Mesenchymal stem cell (in vitro differentiated cells and primary cell): ENCODE data around the gene KCNMB1.

Experiments used
- DNase-seq: peaks from one replicate; pipeline ENCODE4 v3.0.0-alpha.2; 2013
- H2AFZ ChIP-seq: one replicate; pipeline ENCODE4 v1.6.1; 2013; ENCODE audit warnings: low read depth, mild to moderate bottlenecking, control low read depth, inconsistent platforms, low read length, moderate library complexity
- H2AK5ac ChIP-seq: 2 replicates; pipeline ENCODE4 v1.6.1; 2013; ENCODE audit warnings: low read length, moderate library complexity, mild to moderate bottlenecking, inconsistent platforms; ENCODE audit not compliant: severe bottlenecking
- H2BK120ac ChIP-seq: one replicate; pipeline ENCODE4 v1.6.1; 2013; ENCODE audit warnings: low read depth, mild to moderate bottlenecking, inconsistent platforms, low read length, moderate library complexity
- H2BK12ac ChIP-seq, 2 experiments: one replicate each; pipeline ENCODE4 v1.6.1; 2013; ENCODE audit warnings: inconsistent platforms in 2 of 2, low read length in 2 of 2, mild to moderate bottlenecking in 2 of 2, moderate library complexity in 2 of 2, control low read depth in 1 of 2
- H2BK15ac ChIP-seq: one replicate; pipeline ENCODE4 v1.6.1; 2013; ENCODE audit warnings: mild to moderate bottlenecking, low read depth, inconsistent platforms; ENCODE audit not compliant: poor library complexity, severe bottlenecking
- H2BK5ac ChIP-seq: 2 replicates; pipeline ENCODE4 v1.6.1; 2013; ENCODE audit warnings: low read depth, mild to moderate bottlenecking, low read length, control low read depth, inconsistent platforms; ENCODE audit not compliant: poor library complexity, severe bottlenecking
- H3K14ac ChIP-seq, 2 experiments: one replicate each; pipeline ENCODE4 v1.6.1; 2013; ENCODE audit warnings: inconsistent platforms in 2 of 2, low read length in 2 of 2, control low read depth in 1 of 2, mild to moderate bottlenecking in 1 of 2, moderate library complexity in 1 of 2
- H3K18ac ChIP-seq, 2 experiments: one replicate each; pipeline ENCODE4 v1.6.1; 2013; ENCODE audit warnings: inconsistent platforms in 2 of 2, low read length in 2 of 2, control low read depth in 1 of 2, low read depth in 1 of 2, mild to moderate bottlenecking in 1 of 2
- H3K23ac ChIP-seq, 2 experiments: one replicate each; pipeline ENCODE4 v1.6.1; 2013; ENCODE audit warnings: inconsistent platforms in 2 of 2, low read length in 2 of 2, mild to moderate bottlenecking in 2 of 2, moderate library complexity in 2 of 2, control low read depth in 1 of 2
- H3K27ac ChIP-seq: 2 replicates; pipeline ENCODE4 v1.5.1; 2013; ENCODE audit warnings: mild to moderate bottlenecking, moderate library complexity, low read length, control low read depth, inconsistent platforms; ENCODE audit not compliant: poor library complexity, severe bottlenecking
- H3K27me3 ChIP-seq, 2 experiments: 2 replicates each; pipeline versions ENCODE4 v1.6.1 to v1.7.0; 2013; ENCODE audit warnings: low read length in 2 of 2, mild to moderate bottlenecking in 2 of 2, moderate library complexity in 2 of 2, control low read depth in 1 of 2, inconsistent platforms in 1 of 2; ENCODE audit not compliant: control insufficient read depth in 1 of 2, insufficient read depth in 1 of 2
- H3K36me3 ChIP-seq, 2 experiments: 2 replicates each; pipeline versions ENCODE4 v1.6.1 to v1.7.0; 2013; ENCODE audit warnings: low read length in 2 of 2, control low read depth in 1 of 2, inconsistent platforms in 1 of 2, low read depth in 1 of 2, mild to moderate bottlenecking in 1 of 2; ENCODE audit not compliant: insufficient read depth in 2 of 2, control insufficient read depth in 1 of 2
- H3K4ac ChIP-seq, 2 experiments: one replicate each; pipeline ENCODE4 v1.6.1; 2013; ENCODE audit warnings: inconsistent platforms in 2 of 2, low read length in 2 of 2, mild to moderate bottlenecking in 2 of 2, moderate library complexity in 2 of 2, control low read depth in 1 of 2, low read depth in 1 of 2
- H3K4me1 ChIP-seq: 2 replicates; pipeline ENCODE4 v1.6.1; 2013; ENCODE audit warnings: low read depth, low read length, control low read depth; ENCODE audit not compliant: control insufficient read depth, insufficient read depth
- H3K4me2 ChIP-seq: 2 replicates; pipeline ENCODE4 v1.6.1; 2013; ENCODE audit warnings: low read length, mild to moderate bottlenecking, inconsistent platforms; ENCODE audit not compliant: poor library complexity, severe bottlenecking
- H3K4me3 ChIP-seq, 2 experiments: 2 replicates each; pipeline versions ENCODE4 v1.5.1 to v1.7.0; 2013; ENCODE audit warnings: low read length in 2 of 2, mild to moderate bottlenecking in 2 of 2, control low read depth in 1 of 2, low read depth in 1 of 2; ENCODE audit not compliant: insufficient read depth in 1 of 2
- H3K79me1 ChIP-seq: replicated peaks from 2 replicates; pipeline ENCODE4 v1.6.1; 2013; ENCODE audit warnings: mild to moderate bottlenecking, control low read depth, low read length, inconsistent platforms; ENCODE audit not compliant: poor library complexity, severe bottlenecking
- H3K9ac ChIP-seq: 2 replicates; pipeline ENCODE4 v1.7.0; 2013; ENCODE audit warnings: mild to moderate bottlenecking, low read length, moderate library complexity
- H3K9me3 ChIP-seq: 2 replicates; pipeline ENCODE4 v1.7.0; 2013; ENCODE audit warnings: mild to moderate bottlenecking, low read length; ENCODE audit not compliant: control insufficient read depth
- H4K8ac ChIP-seq: one replicate; pipeline ENCODE4 v1.6.1; 2013; ENCODE audit warnings: inconsistent platforms, mild to moderate bottlenecking, low read length, moderate library complexity
- H4K91ac ChIP-seq: one replicate; pipeline ENCODE4 v1.6.1; 2013; ENCODE audit warnings: mild to moderate bottlenecking, low read length, inconsistent platforms
- WGBS: methylation state at CpG from one replicate; pipeline ENCODE4 v1.1.7; 2013; ENCODE audit warnings: mixed read lengths; 5-methylcytosine and 5-hydroxymethylcytosine counted together

The KCNMB1 gene

DNA sequence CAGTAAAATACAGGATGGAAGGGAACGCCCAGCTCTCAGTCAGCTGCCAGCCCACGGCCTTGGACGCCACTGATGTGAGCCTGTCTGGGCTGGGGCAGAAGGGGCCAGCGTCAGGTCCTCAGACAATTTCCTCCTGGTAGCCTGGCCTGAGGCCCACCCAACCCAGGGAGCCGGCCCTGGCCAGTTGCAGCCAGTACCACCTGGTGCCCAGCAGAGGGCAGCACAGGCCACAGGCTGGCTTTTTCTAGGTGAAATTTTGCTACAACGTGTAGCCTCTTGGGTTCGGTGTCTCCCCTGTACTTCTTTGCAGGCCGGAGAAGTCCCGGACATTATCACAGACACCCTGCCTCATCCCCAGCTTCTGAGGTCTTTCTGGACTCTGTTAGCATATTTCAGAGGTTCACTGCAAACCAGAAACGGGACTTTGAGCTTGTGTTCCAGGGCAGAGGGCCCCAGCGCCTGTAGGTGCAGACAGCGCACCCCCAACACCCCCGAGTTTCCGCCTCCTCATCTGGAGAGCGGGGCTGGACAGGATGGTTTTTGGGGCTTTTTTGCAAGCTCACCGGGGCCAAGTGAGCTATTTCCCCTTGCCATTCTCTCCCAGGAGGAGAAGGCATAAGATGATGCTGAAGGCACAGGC is 45.9 kb upstream of the KCNMB1 start:
- Histone ChIP-seq H2AK5ac (no peak overlapping the region), H3K4me1 (peaks cover 12% of the 10 kb centered on the region), H3K9me3 (no peaks in the 10 kb centered on the region), H2BK12ac (no peak overlapping the region), H3K27me3 (peaks cover 14 to 64% of the 10 kb centered on the region in 2 experiments), H3K4me2 (no peak overlapping the region), H2AFZ (no peak overlapping the region), H3K23ac (peak overlapping the region in 1 of 2 experiments; percentile 48), H3K9ac (no peak overlapping the region), H3K18ac (no peak overlapping the region), H3K4me3 (no peak overlapping the region), H4K91ac (no peak overlapping the region), H3K36me3 (no peaks in the 10 kb centered on the region), H2BK120ac (no peak overlapping the region), H3K4ac (no peak overlapping the region), H2BK15ac (no peak overlapping the region), H3K14ac (no peak overlapping the region), H3K27ac (no peak overlapping the region), H3K79me1 (no peaks in the 10 kb centered on the region), H2BK5ac (no peak overlapping the region), H4K8ac (no peak overlapping the region)
- WGBS: 48% methylated on average over 16 of the region's 16 CpGs
- peak; percentile 49 for DNase-seq

DNA sequence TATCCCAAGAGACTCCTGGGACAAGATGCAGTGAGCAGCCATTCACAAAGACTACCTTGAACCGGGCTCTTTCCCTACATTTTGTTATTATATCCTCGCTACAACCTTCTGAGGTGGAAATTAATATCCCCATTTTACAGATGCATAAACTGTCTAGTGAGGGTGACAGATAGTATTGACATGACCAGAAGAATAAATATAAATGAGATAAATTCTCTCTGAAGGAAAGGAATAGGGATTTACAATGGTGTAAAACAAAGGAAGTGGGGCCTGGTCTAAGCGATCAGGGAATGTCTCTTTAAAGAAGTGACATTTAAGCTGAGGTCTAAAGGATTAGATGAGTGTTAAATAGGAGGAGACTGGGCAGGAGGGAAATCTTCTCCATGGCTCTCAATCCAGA is 43.5 kb upstream of the KCNMB1 start:
- Histone ChIP-seq H3K9me3 (no peaks in the 10 kb centered on the region), H3K27me3 (peaks cover 18 to 70% of the 10 kb centered on the region in 2 experiments), H3K4me2 (no peak overlapping the region), H4K8ac (no peak overlapping the region), H2BK120ac (no peak overlapping the region), H2BK5ac (no peak overlapping the region), H4K91ac (no peak overlapping the region), H3K9ac (no peak overlapping the region), H3K4me1 (peaks cover 13% of the 10 kb centered on the region), H2BK15ac (no peak overlapping the region), H2AK5ac (no peak overlapping the region), H3K27ac (no peak overlapping the region), H2AFZ (no peak overlapping the region), H3K79me1 (no peaks in the 10 kb centered on the region), H3K14ac (no peak overlapping the region), H3K23ac (no peak overlapping the region), H3K4ac (no peak overlapping the region), H2BK12ac (no peak overlapping the region), H3K4me3 (no peak overlapping the region), H3K36me3 (no peaks in the 10 kb centered on the region), H3K18ac (no peak overlapping the region)
- DNase-seq: no peak
- WGBS: 100% methylated on average over 1 of the region's 3 CpGs

DNA sequence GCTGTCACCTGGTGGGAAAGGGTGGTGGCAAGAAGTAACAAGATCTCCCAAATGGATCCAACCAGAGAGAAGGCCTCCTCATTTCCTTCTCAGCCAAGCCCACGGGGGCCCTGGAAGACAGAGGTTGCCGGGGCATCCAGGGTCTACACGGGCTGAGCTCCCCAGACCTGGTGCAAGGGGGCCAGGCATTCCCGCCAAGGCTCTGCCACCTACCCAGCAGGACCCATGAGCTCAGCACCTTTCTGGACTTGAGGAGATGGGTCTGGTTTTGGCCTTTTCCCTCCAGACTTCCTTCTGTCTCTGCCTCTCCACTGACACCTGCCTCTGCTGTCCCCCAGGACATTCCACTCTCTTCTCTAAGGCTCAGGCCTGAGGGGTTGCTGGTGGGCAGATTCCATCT is 42.4 kb upstream of the KCNMB1 start:
- H3K4me3 ChIP-seq: no peak overlapping the region
- H3K14ac ChIP-seq: no peak overlapping the region
- no peak overlapping the region for H3K4me2 ChIP-seq
- no peak for DNase-seq
- no peak overlapping the region for H3K9ac ChIP-seq
- no peaks in the 10 kb centered on the region for H3K9me3 ChIP-seq
- no peak overlapping the region for H4K91ac ChIP-seq
- WGBS: 78% methylated on average over 4 of the region's 4 CpGs
- H2BK15ac ChIP-seq: no peak overlapping the region
- H3K18ac ChIP-seq: no peak overlapping the region
- H3K79me1 ChIP-seq: no peaks in the 10 kb centered on the region
- no peak overlapping the region for H2BK5ac ChIP-seq
- no peak overlapping the region for H3K27ac ChIP-seq
- peaks cover 19 to 69% of the 10 kb centered on the region in 2 experiments for H3K27me3 ChIP-seq
- no peak overlapping the region for H2BK12ac ChIP-seq
- H3K36me3 ChIP-seq: no peaks in the 10 kb centered on the region
- H3K4ac ChIP-seq: no peak overlapping the region
- no peak overlapping the region for H4K8ac ChIP-seq
- no peak overlapping the region for H3K23ac ChIP-seq
- H2AFZ ChIP-seq: no peak overlapping the region
- no peak overlapping the region for H2AK5ac ChIP-seq
- H3K4me1 ChIP-seq: peaks cover 16% of the 10 kb centered on the region
- H2BK120ac ChIP-seq: no peak overlapping the region

DNA sequence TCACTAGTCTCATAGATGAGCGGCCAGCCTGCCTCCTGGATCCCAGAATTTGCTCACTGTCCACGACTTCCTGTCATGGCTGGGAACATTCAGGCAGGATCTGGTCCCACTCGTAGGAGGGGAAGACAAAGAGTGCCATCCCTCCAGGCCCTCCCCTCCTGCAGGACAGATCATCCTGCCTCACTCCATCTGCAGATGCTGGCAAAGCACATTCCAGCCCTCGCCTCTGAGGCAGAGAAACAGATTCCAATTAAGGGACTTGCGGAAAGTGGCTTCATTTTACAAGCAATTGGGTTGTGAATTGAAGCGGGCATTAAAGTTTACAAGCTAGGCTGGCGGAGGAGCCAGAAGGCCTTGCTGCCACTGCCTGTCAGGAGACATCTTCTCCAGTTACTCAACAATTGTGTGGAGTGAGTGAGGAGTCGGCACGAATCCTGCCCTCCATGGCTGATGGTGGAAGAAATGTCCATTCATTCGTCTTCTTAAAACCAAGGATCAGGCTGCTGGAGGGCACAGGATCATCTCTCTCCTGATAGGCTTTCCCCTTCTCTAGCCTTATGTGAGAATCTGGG is 41.8 kb upstream of the KCNMB1 start:
- Histone ChIP-seq H2BK12ac (no peak overlapping the region), H3K9ac (no peak overlapping the region), H3K23ac (no peak overlapping the region), H3K4me2 (no peak overlapping the region), H2AFZ (no peak overlapping the region), H3K4me1 (peaks cover 11% of the 10 kb centered on the region), H2BK5ac (no peak overlapping the region), H3K36me3 (no peaks in the 10 kb centered on the region), H4K91ac (no peak overlapping the region), H3K9me3 (no peaks in the 10 kb centered on the region), H3K14ac (no peak overlapping the region), H3K4ac (no peak overlapping the region), H2BK15ac (no peak overlapping the region), H3K18ac (no peak overlapping the region), H3K27me3 (peaks cover 24 to 65% of the 10 kb centered on the region in 2 experiments), H3K79me1 (no peaks in the 10 kb centered on the region), H2AK5ac (no peak overlapping the region), H4K8ac (no peak overlapping the region), H3K27ac (no peak overlapping the region), H2BK120ac (no peak overlapping the region), H3K4me3 (no peak overlapping the region)
- DNase-seq: no peak
- WGBS: 74% methylated on average over 10 of the region's 10 CpGs
